HPDE6-E6E7 (cell line): ENCODE measurements around the gene WFS1.
A peak's percentile ranks its signal among the peaks of the same experiment; 100 is the strongest.

Source experiments
- DNase-seq: peaks from one replicate; pipeline ENCODE4 v3.0.0; 2011; ENCODE audit warnings: missing footprints; ENCODE audit errors: extremely low spot score

Gene WFS1

GRCh38 chr4:6235901-6236640 lies 33.6 kb upstream of the WFS1 start:
- no peak for DNase-seq

DNA sequence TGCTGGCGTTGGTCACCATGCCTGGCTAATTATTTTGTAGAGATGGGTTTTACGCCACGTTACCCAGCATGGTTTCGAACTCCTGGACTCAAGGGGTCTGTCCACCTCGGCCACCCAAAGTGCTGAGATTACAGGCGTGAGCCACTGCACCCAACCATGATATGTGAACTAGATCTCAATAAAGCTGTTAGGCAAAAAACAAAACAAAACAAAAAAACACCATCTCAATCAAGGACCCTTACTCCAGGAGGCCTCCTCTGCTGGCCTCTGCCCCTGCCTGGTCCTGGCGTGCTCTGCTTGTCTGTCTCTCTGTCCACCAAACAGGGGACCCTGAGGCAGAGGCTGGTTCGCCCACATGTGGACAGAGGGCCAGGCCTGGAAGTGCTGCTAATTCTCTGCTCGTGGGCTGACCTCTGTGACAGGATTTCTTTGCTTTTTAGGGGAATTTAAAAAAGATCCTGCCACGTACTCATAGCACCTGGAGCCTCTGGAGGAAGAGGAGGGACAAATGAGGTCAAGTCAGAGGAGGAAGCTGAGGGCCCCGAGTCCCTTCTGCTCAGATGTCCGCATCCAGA lies 32.7 kb upstream of the WFS1 start:
- DNase-seq, result no peak

- DNase-seq, result no peak
Measured at GRCh38 chr4:6239486-6239885, 30.2 kb upstream of the WFS1 start.

DNA sequence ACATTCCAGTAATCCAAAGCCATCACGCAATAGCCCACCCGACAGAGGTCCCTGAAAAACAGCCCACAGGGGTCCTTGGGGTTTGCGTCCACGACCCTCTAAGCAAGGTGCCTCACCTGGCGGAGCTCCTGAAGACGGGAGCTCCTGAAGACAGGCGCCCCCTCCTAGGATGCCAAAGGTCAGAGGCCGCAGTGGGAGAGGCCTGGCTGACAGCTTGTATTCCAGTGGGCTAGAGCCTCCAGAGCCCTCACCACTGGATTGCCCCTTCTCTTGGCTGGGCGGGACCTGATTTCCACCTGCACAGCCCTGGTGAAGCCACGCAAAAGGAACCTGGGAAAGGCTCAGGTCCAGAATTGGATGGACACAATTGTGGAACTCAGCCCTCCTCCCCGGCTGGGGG lies 29.7 kb upstream of the WFS1 start:
- no peak for DNase-seq

- no peak for DNase-seq
Measured at GRCh38 chr4:6241062-6241845, 28.4 kb upstream of the WFS1 start.

- no peak for DNase-seq
Measured at GRCh38 chr4:6242271-6243029, 27.2 kb upstream of the WFS1 start.

DNA sequence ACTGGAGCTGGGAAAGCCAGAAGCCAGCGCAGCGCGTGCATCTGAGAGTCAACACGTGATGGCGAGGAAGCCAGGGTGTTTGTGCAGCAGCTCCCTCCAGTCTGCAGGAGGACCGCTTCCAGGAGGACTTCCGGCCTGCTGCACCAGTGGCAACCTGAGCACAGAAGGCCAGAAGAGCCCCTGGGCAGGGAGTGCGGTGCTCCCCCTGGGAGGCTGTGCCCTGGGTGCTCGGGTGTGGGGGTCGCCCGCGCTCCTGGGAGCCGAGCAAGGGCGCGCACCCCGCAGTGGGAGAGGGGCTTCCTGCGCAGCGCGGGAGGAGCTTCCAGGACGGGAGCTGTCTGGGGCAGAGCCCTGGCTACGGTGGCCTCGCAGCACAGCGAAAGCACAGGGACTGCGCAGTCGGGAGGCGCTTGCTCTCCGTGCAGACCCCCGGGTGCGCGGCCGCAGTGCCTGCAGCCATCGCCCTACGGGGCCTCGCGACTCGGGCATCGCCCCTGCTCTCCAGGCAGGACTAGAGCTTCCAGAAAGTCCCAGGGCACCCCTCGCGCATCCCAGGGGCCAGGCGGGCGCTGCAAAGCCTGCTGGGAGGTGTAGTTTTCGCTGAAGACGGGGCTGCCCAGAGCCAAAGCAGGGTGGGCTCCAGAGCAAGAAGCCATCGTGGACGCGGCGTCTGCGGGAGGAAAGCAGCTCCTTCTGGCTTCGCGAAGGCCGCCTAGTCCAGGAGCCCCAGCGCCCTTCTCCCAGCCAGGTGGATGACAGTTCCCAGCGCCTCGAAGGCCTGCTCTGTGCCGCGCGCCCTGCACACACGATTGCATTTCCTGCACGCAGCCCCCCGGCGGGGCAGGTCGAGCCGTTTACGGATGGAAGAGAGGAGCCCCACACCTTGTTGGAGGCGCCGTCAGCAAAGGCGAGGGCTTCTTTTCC lies 24.1 kb upstream of the WFS1 start:
- no peak for DNase-seq

DNA sequence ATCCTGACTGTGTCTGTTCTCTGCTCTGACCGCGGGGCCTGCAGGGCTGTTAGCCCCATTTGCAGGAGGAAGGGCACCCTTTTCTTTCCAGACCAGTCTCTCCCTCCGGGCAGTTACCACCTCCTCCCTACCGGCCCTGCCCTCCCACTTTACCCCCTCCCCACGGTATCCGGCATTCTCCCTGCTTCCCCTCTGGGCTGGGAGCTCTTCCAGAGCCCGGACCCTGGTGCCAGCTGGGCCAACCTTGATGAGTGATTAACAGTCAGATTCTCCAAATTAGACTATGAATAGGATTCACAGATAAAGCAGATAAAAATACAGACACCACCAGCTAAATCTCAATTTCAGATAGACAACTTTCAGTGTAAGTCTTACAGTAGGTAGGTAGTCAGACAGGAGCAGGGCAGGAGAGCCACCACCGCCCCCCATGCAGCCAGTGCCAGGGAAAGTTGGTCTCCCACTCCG lies 23.4 kb upstream of the WFS1 start:
- no peak for DNase-seq

DNA sequence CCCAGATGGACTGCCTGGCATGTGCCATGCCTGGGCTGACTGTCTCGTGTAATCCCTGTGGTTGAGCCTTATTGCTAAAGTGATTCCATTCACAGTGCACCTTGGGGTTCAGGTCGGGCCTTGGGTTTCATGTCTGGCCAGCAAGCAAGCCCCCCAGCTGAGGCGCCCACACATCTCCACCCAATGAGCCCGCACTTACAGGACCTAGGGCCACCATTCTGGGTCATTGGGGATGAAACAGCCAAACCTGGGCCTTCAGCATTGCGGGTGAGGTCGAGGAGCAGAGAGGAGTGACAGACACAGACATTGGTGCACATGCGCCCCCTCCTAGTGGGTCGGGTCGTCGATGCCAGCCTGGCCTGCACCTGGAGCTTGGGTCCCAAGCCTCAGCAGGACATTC lies 21.3 kb upstream of the WFS1 start:
- DNase-seq, result no peak

DNA sequence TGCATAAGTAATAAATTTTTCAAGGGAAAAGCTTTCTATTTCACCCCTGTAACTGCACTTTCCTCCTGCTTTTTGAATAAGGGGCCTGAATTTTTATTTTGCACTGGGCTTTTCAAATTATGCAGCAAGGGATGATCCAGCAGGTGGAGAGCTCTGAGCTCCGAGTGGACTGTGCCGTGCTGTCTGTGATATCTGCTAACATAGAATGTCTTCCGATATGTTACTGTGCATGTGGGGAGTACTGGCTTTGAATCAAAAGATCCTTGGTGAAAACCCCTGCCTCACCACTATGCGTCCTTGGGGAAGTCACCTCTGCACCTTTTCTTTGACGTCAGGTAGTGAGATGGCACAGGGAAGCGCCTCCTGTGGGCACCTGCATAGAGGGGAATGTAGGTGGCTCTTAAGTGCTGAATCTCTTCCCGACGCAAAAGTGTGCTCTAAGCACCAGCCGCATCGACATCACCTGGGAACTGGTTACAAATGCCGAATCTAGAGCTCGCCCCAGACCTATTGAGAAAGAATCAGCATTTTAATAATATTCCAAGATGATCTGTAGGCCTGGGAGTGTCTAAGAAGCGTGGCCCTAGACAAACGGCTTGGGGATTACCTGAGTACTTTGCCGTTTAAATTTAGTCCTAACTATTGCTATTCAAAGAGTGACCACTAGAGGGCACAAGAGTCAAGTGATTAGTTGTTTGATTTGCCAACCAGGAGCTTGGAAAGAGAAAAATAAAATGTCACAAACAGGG lies 19.2 kb upstream of the WFS1 start:
- peak; percentile 52 for DNase-seq

DNA sequence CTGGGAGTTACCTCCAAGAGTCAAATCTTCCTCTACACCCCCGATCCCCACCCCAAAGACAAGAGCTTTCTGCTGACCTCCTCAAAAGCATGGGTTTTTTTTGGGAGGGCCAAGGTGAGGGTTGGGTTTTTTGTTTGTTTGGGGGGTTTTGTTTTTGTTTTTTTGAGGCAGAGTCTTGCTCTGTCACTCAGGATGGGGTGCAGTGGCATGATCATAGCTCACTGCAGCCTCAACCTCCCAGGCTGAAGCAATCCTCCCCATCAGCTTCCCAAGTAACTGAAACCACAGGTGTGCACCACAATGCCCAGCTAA lies 18.7 kb upstream of the WFS1 start:
- DNase-seq, result no peak

DNA sequence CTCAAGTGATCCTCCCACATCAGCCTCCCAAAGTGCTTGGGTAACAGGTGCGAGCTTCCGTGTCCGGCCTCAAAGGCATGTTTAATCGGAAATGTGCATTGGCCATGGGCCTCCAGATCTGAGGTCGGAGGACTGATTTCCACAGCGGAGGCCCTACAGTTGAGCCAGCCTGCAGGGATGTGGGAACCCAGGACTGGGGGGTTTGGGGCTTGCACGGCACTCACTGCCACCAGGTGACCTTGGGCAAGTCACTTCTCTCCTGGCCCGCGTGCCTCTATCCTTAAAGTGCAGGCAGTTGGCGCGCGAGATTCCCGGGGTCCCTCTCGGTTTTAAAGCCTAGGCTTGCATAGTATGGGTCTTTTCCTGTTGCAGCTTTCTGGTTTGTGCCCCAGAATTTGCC lies 18.3 kb upstream of the WFS1 start:
- DNase-seq, result no peak

GRCh38 chr4:6252051-6252450 lies 17.6 kb upstream of the WFS1 start:
- DNase-seq, result no peak

- DNase-seq, result no peak
Measured at GRCh38 chr4:6253111-6253510, 16.5 kb upstream of the WFS1 start.

- DNase-seq, result no peak
Measured at GRCh38 chr4:6253961-6254360, 15.7 kb upstream of the WFS1 start.

GRCh38 chr4:6256141-6256540 lies 13.5 kb upstream of the WFS1 start:
- DNase-seq, result no peak

DNA sequence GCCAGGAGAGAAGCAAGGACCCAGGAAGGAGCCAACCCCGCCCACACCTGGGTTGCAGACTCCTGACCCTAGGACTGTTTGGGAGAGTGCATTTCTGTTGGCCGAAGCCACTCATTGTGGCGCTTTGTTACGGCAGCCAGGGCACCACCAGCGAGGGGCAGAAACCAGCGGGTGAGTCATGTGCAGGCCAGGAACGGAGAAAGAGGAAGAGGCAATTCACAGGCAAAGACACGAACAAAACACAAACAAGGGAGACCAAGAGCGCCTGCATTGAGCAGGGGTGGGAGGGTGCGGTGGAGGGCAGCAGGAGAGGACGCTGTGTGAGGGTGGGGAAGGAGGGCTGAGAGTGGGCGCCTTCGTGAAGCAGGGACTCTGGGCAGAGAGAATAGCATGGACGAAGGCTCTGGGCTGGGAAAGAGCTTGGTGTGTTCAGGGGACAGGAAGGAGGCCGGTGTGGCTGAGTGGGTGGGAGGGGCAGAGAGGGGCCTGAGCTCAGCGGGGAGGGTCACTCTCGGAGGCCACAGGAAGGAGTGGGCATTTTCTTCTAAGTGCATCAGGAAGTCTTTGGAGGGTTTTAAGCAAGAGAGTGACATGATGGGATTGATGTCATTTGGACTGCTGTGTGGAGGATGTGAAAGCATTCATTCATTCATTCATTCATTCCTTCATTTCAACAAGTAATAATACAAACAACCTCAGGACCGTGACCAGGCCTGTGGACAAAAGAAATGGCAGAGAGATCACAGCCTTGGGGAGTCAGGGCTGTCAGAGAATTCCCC lies 12.2 kb upstream of the WFS1 start:
- no peak for DNase-seq

GRCh38 chr4:6258026-6258360 lies 11.7 kb upstream of the WFS1 start:
- DNase-seq, result no peak

- DNase-seq, result no peak
Measured at GRCh38 chr4:6258741-6259140, 10.9 kb upstream of the WFS1 start.

DNA sequence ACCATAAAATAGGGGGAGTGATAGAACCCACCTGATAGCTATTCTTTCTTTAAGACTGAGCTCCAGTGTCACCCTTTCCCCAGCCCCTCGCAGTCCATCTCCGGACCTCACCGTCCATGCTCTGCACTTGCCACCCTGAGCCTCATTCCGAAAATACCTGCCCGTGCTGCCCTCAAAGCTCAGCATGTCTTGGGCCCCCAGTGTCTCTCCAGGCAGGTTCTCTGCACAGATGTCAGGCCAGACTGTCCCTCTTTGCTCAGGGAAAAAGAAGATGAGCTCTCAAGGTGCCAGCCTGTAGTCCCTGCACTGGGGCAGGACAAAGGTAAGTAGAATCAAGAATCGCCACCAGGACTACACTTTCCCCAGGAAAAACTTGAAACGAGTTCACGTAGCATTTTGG lies 9.8 kb upstream of the WFS1 start:
- no peak for DNase-seq
